HCT116 (cell line): Measurements from ENCODE around the gene FSIP2. TPM values are rescaled to one million over a fixed set of nuclear protein-coding genes. Genes with fewer than 3 reads are reported as not detected.

Experiments
- ATAC-seq: fragments of 200-7000 bp; cut with Tn5 transposase; 2 replicates; pipeline ENCODE4 v1.9.1; 2020; ENCODE audit warnings: mild to moderate bottlenecking, moderate library complexity
- BruUV-seq: library from RNA; stranded (reverse); fragments of 400-500 nt; replicated peaks from 2 replicates; lab custom pipeline; 2021; lab: Mats Ljungman, UMichigan
- CTCF ChIA-PET: fragments of 300-600 bp; sonication (Branson Sonifier 250); formaldehyde crosslinking; loops from one replicate; lab custom pipeline; 2021; ENCODE audit warnings: antibody characterized with exemption; lab: Charles Lee
- POLR2A ChIA-PET: fragments of 300-600, 350-600 bp; sonication (Branson Sonifier 250); formaldehyde crosslinking; loops from one replicate; lab custom pipeline; 2021; ENCODE audit warnings: antibody characterized with exemption; lab: Charles Lee
- RAD21 ChIA-PET, 2 experiments: fragments of 300-600 bp; sonication (Branson Sonifier 250); formaldehyde crosslinking; loops; one replicate each; lab custom pipeline; 2023; ENCODE audit warnings: low total read pairs in 2 of 2; ENCODE audit not compliant: uncharacterized antibody in 2 of 2, unreplicated experiment in 2 of 2, low non-redundant PET in 1 of 2; lab: Charles Lee
- DNase-seq: peaks from one replicate; pipeline ENCODE4 v3.0.0-alpha.2; 2010; ENCODE audit warnings: low read depth, low spot score
- H2AFZ ChIP-seq: fragments of 200-600 bp; shearing (Covaris generic), sonication (generic); 2 replicates; pipeline ENCODE4 v1.6.1; 2017; ENCODE audit warnings: low read depth, mixed run types, mixed read lengths, antibody characterized with exemption, low read length; ENCODE audit not compliant: poor library complexity, severe bottlenecking
- H3K27ac ChIP-seq: 2 replicates; pipeline ENCODE4 v1.5.1; 2012; ENCODE audit warnings: low read depth, low read length
- H3K27me3 ChIP-seq: fragments of 200-600 bp; sonication (generic); 2 replicates; pipeline ENCODE4 v1.6.1; 2016; ENCODE audit warnings: mixed run types, low read length, mixed read lengths; ENCODE audit not compliant: insufficient read depth
- H3K36me3 ChIP-seq, 2 experiments: fragments of 200-500 bp in 1 of 2; fragments of 200-600 bp in 1 of 2; sonication (Bioruptor generic) in 1 of 2; sonication (generic) in 1 of 2; 2 replicates each; pipeline versions ENCODE4 v1.5.1 to v1.6.1; 2014 to 2016; ENCODE audit warnings: low read length in 2 of 2, inconsistent platforms in 1 of 2, mixed read lengths in 1 of 2, mixed run types in 1 of 2; ENCODE audit not compliant: insufficient read depth in 2 of 2, control insufficient read depth in 1 of 2
- H3K4me1 ChIP-seq, 2 experiments: fragments of 200-600 bp in 1 of 2; sonication (generic) in 1 of 2; 2 replicates each; pipeline versions ENCODE4 v1.5.1 to v1.6.1; 2012 to 2017; ENCODE audit warnings: low read length in 2 of 2, inconsistent platforms in 1 of 2, mild to moderate bottlenecking in 1 of 2, mixed read lengths in 1 of 2, mixed run types in 1 of 2, moderate library complexity in 1 of 2; ENCODE audit not compliant: insufficient read depth in 2 of 2, control insufficient read depth in 1 of 2
- H3K4me2 ChIP-seq: fragments of 200-600 bp; sonication (generic); 2 replicates; pipeline ENCODE4 v1.6.1; 2017; ENCODE audit warnings: mixed run types, low read length, mixed read lengths
- H3K4me3 ChIP-seq, 2 experiments: fragments of 200-600 bp in 1 of 2; sonication (generic) in 1 of 2; replicated peaks in 1 of 2; 2 replicates each; pipeline ENCODE4 v1.5.1; 2011 to 2016; ENCODE audit warnings: low read length in 2 of 2, control low read depth in 1 of 2, low read depth in 1 of 2, mild to moderate bottlenecking in 1 of 2, mixed read lengths in 1 of 2, mixed run types in 1 of 2
- H3K79me2 ChIP-seq: fragments of 200-600 bp; sonication (generic); 2 replicates; pipeline ENCODE4 v1.6.1; 2017; ENCODE audit warnings: mild to moderate bottlenecking, mixed run types, low read length, moderate library complexity, mixed read lengths; ENCODE audit not compliant: insufficient read depth
- H3K9ac ChIP-seq: fragments of 200-600 bp; sonication (generic); 2 replicates; pipeline ENCODE4 v1.6.1; 2016; ENCODE audit warnings: low read length, mixed read lengths
- H3K9me2 ChIP-seq: fragments of 200-600 bp; sonication (generic), shearing (Covaris generic); 2 replicates; pipeline ENCODE4 v1.6.1; 2017; ENCODE audit warnings: mixed run types, mild to moderate bottlenecking, moderate library complexity; ENCODE audit not compliant: insufficient read depth
- H3K9me3 ChIP-seq, 2 experiments: fragments of 200-500 bp in 1 of 2; fragments of 200-600 bp in 1 of 2; sonication (Bioruptor generic) in 1 of 2; sonication (generic) in 1 of 2; 2 replicates each; pipeline ENCODE4 v1.6.1; 2014 to 2017; ENCODE audit warnings: low read length in 2 of 2, mixed read lengths in 2 of 2, inconsistent platforms in 1 of 2, low read depth in 1 of 2, mild to moderate bottlenecking in 1 of 2, mixed run types in 1 of 2, moderate library complexity in 1 of 2; ENCODE audit not compliant: control insufficient read depth in 1 of 2, insufficient read depth in 1 of 2
- H4K20me1 ChIP-seq: fragments of 200-600 bp; sonication (generic), shearing (Covaris generic); 2 replicates; pipeline ENCODE4 v1.6.1; 2017; ENCODE audit warnings: mixed run types, mild to moderate bottlenecking, moderate library complexity; ENCODE audit not compliant: insufficient read depth
- CEBPB ChIP-seq: IDR thresholded peaks from 2 replicates; pipeline ENCODE4 v1.6.1; 2012; ENCODE audit warnings: low read depth
- EGR1 ChIP-seq: IDR thresholded peaks from 2 replicates; pipeline ENCODE4 v1.6.1; 2012; ENCODE audit warnings: low read depth
- JUND ChIP-seq: IDR thresholded peaks from 2 replicates; pipeline ENCODE4 v1.6.1; 2012
- POLR2AphosphoS5 ChIP-seq: IDR thresholded peaks from 2 replicates; pipeline ENCODE4 v1.6.1; 2011; ENCODE audit warnings: mild to moderate bottlenecking, low read depth, low read length, moderate library complexity
- SIN3A ChIP-seq: IDR thresholded peaks from 2 replicates; pipeline ENCODE4 v1.6.1; 2012; ENCODE audit warnings: low read depth
- SRF ChIP-seq: IDR thresholded peaks from 2 replicates; pipeline ENCODE4 v1.6.1; 2012; ENCODE audit warnings: low read depth
- TCF7L2 ChIP-seq: IDR thresholded peaks from 2 replicates; pipeline ENCODE4 v1.7.0; 2011; ENCODE audit warnings: borderline replicate concordance, inconsistent platforms; ENCODE audit not compliant: insufficient read depth, insufficient read length; ENCODE audit errors: extremely low read depth
- YY1 ChIP-seq: IDR thresholded peaks from 2 replicates; pipeline ENCODE4 v1.6.1; 2011; ENCODE audit warnings: low read length, low read depth, moderate library complexity, mild to moderate bottlenecking; ENCODE audit not compliant: insufficient replicate concordance; ENCODE audit errors: extremely low read depth
- intact Hi-C: fragments of 100-400 bp; cut with micrococcal nuclease; formaldehyde crosslinking; loops from 2 replicates; pipeline ENCODE4 v1.10.0; 2022
- total RNA-seq: library from RNA; stranded (reverse); gene quantifications from one replicate; pipeline ENCODE4 v1.2.1, GENCODE V29; 2021; ENCODE audit not compliant: unreplicated experiment
- TF ChIP-seq, protein P1 (sequence below): IDR thresholded peaks from 2 replicates; pipeline ENCODE4 v1.6.1; 2012; ENCODE audit warnings: low read depth
- TF ChIP-seq, protein P2 (sequence below), 3 experiments: fragments of 200-600 bp in 1 of 3; sonication (generic) in 1 of 3; IDR thresholded peaks in 2 of 3; conservative IDR thresholded peaks in 1 of 3; 2 replicates each; pipeline ENCODE4 v1.5.1; 2012 to 2017; ENCODE audit warnings: low read depth in 2 of 3, low read length in 2 of 3, antibody characterized with exemption in 1 of 3, borderline replicate concordance in 1 of 3, control low read depth in 1 of 3, mild to moderate bottlenecking in 1 of 3, mixed read lengths in 1 of 3, mixed run types in 1 of 3, moderate library complexity in 1 of 3; ENCODE audit not compliant: insufficient read depth in 1 of 3
- TF ChIP-seq, protein P3 (sequence below): IDR thresholded peaks from 2 replicates; pipeline ENCODE4 v1.6.1; 2012
- TF ChIP-seq, protein P4 (sequence below): IDR thresholded peaks from 2 replicates; pipeline ENCODE4 v1.6.1; 2012

Gene FSIP2
- total RNA-seq, 1 experiment from 2014 or later = not detected

DNA sequence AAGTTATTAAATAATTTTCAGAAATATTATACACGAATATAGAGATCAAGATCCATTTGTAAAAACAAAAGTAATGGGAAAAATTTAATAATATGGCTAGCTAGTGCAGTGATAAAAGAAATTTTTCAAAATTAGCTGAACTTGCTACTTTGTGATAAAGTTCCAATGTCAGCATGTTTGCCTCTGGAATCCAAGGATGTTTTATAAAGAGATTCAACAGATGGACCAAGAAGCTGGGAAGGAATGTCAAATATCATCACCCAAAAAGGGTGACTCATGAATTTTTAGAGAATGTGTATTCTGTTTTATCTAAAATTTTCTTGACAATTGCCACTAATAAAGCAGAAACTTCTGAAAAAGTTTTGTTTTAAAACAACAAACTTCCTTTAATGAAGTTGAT lies 95.3 kb downstream of the FSIP2 start:
- Histone ChIP-seq H3K4me3 (no peak overlapping the region), H3K4me1 (no peaks in the 10 kb centered on the region), H3K9ac (no peak overlapping the region), H3K9me2 (no peaks in the 10 kb centered on the region), H3K79me2 (no peaks in the 10 kb centered on the region), H2AFZ (no peak overlapping the region), H3K27ac (no peak overlapping the region), H3K27me3 (no peaks in the 10 kb centered on the region), H3K4me2 (no peak overlapping the region), H3K36me3 (no peaks in the 10 kb centered on the region), H4K20me1 (no peaks in the 10 kb centered on the region), H3K9me3 (no peaks in the 10 kb centered on the region)
- TF ChIP-seq EGR1 (no peak), CEBPB (no peak), SIN3A (no peak), JUND (no peak), YY1 (no peak), POLR2AphosphoS5 (no peak), TCF7L2 (no peak), SRF (no peak)
- TF ChIP-seq, protein P1, sequence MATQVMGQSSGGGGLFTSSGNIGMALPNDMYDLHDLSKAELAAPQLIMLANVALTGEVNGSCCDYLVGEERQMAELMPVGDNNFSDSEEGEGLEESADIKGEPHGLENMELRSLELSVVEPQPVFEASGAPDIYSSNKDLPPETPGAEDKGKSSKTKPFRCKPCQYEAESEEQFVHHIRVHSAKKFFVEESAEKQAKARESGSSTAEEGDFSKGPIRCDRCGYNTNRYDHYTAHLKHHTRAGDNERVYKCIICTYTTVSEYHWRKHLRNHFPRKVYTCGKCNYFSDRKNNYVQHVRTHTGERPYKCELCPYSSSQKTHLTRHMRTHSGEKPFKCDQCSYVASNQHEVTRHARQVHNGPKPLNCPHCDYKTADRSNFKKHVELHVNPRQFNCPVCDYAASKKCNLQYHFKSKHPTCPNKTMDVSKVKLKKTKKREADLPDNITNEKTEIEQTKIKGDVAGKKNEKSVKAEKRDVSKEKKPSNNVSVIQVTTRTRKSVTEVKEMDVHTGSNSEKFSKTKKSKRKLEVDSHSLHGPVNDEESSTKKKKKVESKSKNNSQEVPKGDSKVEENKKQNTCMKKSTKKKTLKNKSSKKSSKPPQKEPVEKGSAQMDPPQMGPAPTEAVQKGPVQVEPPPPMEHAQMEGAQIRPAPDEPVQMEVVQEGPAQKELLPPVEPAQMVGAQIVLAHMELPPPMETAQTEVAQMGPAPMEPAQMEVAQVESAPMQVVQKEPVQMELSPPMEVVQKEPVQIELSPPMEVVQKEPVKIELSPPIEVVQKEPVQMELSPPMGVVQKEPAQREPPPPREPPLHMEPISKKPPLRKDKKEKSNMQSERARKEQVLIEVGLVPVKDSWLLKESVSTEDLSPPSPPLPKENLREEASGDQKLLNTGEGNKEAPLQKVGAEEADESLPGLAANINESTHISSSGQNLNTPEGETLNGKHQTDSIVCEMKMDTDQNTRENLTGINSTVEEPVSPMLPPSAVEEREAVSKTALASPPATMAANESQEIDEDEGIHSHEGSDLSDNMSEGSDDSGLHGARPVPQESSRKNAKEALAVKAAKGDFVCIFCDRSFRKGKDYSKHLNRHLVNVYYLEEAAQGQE = no peak
- TF ChIP-seq, protein P2, sequence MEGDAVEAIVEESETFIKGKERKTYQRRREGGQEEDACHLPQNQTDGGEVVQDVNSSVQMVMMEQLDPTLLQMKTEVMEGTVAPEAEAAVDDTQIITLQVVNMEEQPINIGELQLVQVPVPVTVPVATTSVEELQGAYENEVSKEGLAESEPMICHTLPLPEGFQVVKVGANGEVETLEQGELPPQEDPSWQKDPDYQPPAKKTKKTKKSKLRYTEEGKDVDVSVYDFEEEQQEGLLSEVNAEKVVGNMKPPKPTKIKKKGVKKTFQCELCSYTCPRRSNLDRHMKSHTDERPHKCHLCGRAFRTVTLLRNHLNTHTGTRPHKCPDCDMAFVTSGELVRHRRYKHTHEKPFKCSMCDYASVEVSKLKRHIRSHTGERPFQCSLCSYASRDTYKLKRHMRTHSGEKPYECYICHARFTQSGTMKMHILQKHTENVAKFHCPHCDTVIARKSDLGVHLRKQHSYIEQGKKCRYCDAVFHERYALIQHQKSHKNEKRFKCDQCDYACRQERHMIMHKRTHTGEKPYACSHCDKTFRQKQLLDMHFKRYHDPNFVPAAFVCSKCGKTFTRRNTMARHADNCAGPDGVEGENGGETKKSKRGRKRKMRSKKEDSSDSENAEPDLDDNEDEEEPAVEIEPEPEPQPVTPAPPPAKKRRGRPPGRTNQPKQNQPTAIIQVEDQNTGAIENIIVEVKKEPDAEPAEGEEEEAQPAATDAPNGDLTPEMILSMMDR (IDR thresholded peaks at IDR 0.05 in 2 of 3, conservative IDR thresholded peaks at IDR 0.05 in 1 of 3; ENCODE audit: borderline replicate concordance in 1 of 3, insufficient read depth in 1 of 3, low read depth in 2 of 3, low read length in 2 of 3) = no peak
- TF ChIP-seq, protein P3, sequence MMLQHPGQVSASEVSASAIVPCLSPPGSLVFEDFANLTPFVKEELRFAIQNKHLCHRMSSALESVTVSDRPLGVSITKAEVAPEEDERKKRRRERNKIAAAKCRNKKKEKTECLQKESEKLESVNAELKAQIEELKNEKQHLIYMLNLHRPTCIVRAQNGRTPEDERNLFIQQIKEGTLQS = no peak
- TF ChIP-seq, protein P4, sequence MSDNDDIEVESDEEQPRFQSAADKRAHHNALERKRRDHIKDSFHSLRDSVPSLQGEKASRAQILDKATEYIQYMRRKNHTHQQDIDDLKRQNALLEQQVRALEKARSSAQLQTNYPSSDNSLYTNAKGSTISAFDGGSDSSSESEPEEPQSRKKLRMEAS = no peak
- intact Hi-C loops = no loop called here
- no TSS peak for BruUV-seq
- CTCF ChIA-PET = no interaction called here
- no peak for DNase-seq
- RAD21 ChIA-PET = no interaction called here
- no peak for ATAC-seq
- POLR2A ChIA-PET = no interaction called here
